H1 (cell line): ENCODE measurements around the gene RETSAT. TPM values are rescaled to one million over a fixed set of nuclear protein-coding genes. Genes with fewer than 3 reads are reported as not detected.

Experiments used
- CTCF ChIA-PET: fragments of 300-600 bp; sonication (Branson Sonifier 250); formaldehyde crosslinking; loops from one replicate; lab custom pipeline; 2021; ENCODE audit not compliant: partially characterized antibody; lab: Charles Lee
- POLR2A ChIA-PET: fragments of 300-600 bp; sonication (Branson Sonifier 250); formaldehyde crosslinking; loops from one replicate; lab custom pipeline; 2021; ENCODE audit warnings: inconsistent platforms; ENCODE audit not compliant: partially characterized antibody; lab: Charles Lee
- DNase-seq, 2 experiments: peaks; one replicate each; pipeline versions ENCODE4 v3.0.0 to v3.0.0-alpha.2; 2010 to 2022; ENCODE audit warnings: low spot score in 2 of 2, low read depth in 1 of 2, mixed read lengths in 1 of 2
- FAIRE-seq: peaks from 2 replicates; lab custom pipeline; 2011; peaks lifted over from hg19 to GRCh38; lab: Jason Lieb, UNC
- H2AFZ ChIP-seq: 2 replicates; pipeline ENCODE4 v1.8.1; 2012; ENCODE audit warnings: low read length, inconsistent platforms
- H2AK5ac ChIP-seq: 2 replicates; pipeline ENCODE4 v1.6.1; 2013; ENCODE audit warnings: low read depth, low read length
- H2BK120ac ChIP-seq: replicated peaks from 2 replicates; pipeline ENCODE3; 2013; ENCODE audit warnings: low read depth, low read length, inconsistent platforms
- H2BK12ac ChIP-seq: 2 replicates; pipeline ENCODE4 v1.6.1; 2013; ENCODE audit warnings: low read depth, low read length
- H2BK15ac ChIP-seq: 2 replicates; pipeline ENCODE4 v1.6.1; 2013; ENCODE audit warnings: low read length
- H2BK20ac ChIP-seq: 2 replicates; pipeline ENCODE4 v1.6.1; 2013; ENCODE audit warnings: low read length
- H2BK5ac ChIP-seq: 2 replicates; pipeline ENCODE4 v1.6.1; 2013; ENCODE audit warnings: low read depth, low read length
- H3K14ac ChIP-seq: 2 replicates; pipeline ENCODE4 v1.6.1; 2013; ENCODE audit warnings: inconsistent platforms; ENCODE audit not compliant: insufficient read length
- H3K18ac ChIP-seq: 2 replicates; pipeline ENCODE4 v1.6.1; 2013; ENCODE audit warnings: low read length; ENCODE audit errors: extremely low read depth
- H3K23ac ChIP-seq: 2 replicates; pipeline ENCODE4 v1.6.1; 2013; ENCODE audit warnings: inconsistent platforms; ENCODE audit not compliant: insufficient read length
- H3K23me2 ChIP-seq: 2 replicates; pipeline ENCODE4 v1.6.1; 2013; ENCODE audit warnings: low read depth, low read length
- H3K27ac ChIP-seq: 2 replicates; pipeline ENCODE4 v1.6.1; 2011; ENCODE audit warnings: low read depth, low read length, inconsistent platforms
- H3K27me3 ChIP-seq, 4 experiments: replicated peaks in 1 of 4; 1 replicate in 1 of 4; 2 replicates in 3 of 4; pipeline versions ENCODE4 v1.6.1 to v1.8.1; 2011 to 2013; ENCODE audit warnings: low read length in 3 of 4, mild to moderate bottlenecking in 3 of 4, inconsistent platforms in 2 of 4, mixed read lengths in 2 of 4, moderate library complexity in 1 of 4; ENCODE audit not compliant: control insufficient read depth in 3 of 4, insufficient read depth in 3 of 4; ENCODE audit errors: extremely low read depth in 1 of 4
- H3K36me3 ChIP-seq, 4 experiments: 2 replicates each; pipeline versions ENCODE4 v1.6.1 to v1.8.1; 2011 to 2013; ENCODE audit warnings: mild to moderate bottlenecking in 4 of 4, low read length in 3 of 4, moderate library complexity in 2 of 4, control low read depth in 1 of 4, inconsistent platforms in 1 of 4; ENCODE audit not compliant: insufficient read depth in 4 of 4, control insufficient read depth in 2 of 4
- H3K4ac ChIP-seq: replicated peaks from 2 replicates; pipeline ENCODE3; 2013; ENCODE audit warnings: low read length, low read depth, mixed read lengths, inconsistent platforms; ENCODE audit not compliant: insufficient read length
- H3K4me1 ChIP-seq, 4 experiments: replicated peaks in 1 of 4; 1 replicate in 1 of 4; 2 replicates in 3 of 4; pipeline versions ENCODE4 v1.6.1 to v1.8.1; 2011 to 2013; ENCODE audit warnings: low read length in 3 of 4, inconsistent platforms in 2 of 4, mixed read lengths in 1 of 4; ENCODE audit not compliant: insufficient read depth in 4 of 4, control insufficient read depth in 3 of 4
- H3K4me2 ChIP-seq, 2 experiments: 2 replicates each; pipeline versions ENCODE4 v1.6.1 to v1.8.1; 2011 to 2013; ENCODE audit warnings: low read depth in 2 of 2, low read length in 2 of 2, control low read depth in 1 of 2, inconsistent platforms in 1 of 2, mild to moderate bottlenecking in 1 of 2; ENCODE audit not compliant: insufficient read depth in 1 of 2
- H3K4me3 ChIP-seq, 4 experiments: fragments of 200-600, 300-600 bp in 1 of 4; sonication (generic), shearing (Covaris generic), sonication (Bioruptor Twin) in 1 of 4; 2 replicates each; pipeline versions ENCODE4 v1.5.1 to v1.8.1; 2011 to 2016; ENCODE audit warnings: low read length in 4 of 4, low read depth in 3 of 4, control low read depth in 2 of 4, inconsistent platforms in 2 of 4, mild to moderate bottlenecking in 2 of 4, mixed read lengths in 1 of 4, moderate library complexity in 1 of 4; ENCODE audit not compliant: insufficient read depth in 2 of 4; ENCODE audit errors: extremely low read depth in 1 of 4
- H3K56ac ChIP-seq: replicated peaks from 2 replicates; pipeline ENCODE3; 2013; ENCODE audit warnings: low read depth, mild to moderate bottlenecking, mixed read lengths, low read length, inconsistent platforms; ENCODE audit not compliant: insufficient read length
- H3K79me1 ChIP-seq: 2 replicates; pipeline ENCODE4 v1.6.1; 2013; ENCODE audit warnings: low read depth, low read length, control low read depth
- H3K79me2 ChIP-seq, 2 experiments: 2 replicates each; pipeline versions ENCODE4 v1.6.1 to v1.8.1; 2012 to 2013; ENCODE audit warnings: low read length in 2 of 2, mild to moderate bottlenecking in 2 of 2, inconsistent platforms in 1 of 2; ENCODE audit not compliant: insufficient read depth in 2 of 2, control insufficient read depth in 1 of 2
- H3K9ac ChIP-seq, 4 experiments: replicated peaks in 1 of 4; 1 replicate in 1 of 4; 2 replicates in 3 of 4; pipeline versions ENCODE4 v1.6.1 to v1.8.1; 2011 to 2013; ENCODE audit warnings: low read depth in 3 of 4, low read length in 3 of 4, control low read depth in 2 of 4, mild to moderate bottlenecking in 2 of 4, moderate library complexity in 2 of 4, inconsistent platforms in 1 of 4; ENCODE audit errors: extremely low read depth in 1 of 4
- H3K9me3 ChIP-seq, 2 experiments: 2 replicates each; pipeline versions ENCODE4 v1.6.1 to v1.8.1; 2012 to 2013; ENCODE audit warnings: mild to moderate bottlenecking in 2 of 2, moderate library complexity in 2 of 2, control low read depth in 1 of 2, inconsistent platforms in 1 of 2, low read depth in 1 of 2, low read length in 1 of 2, mixed read lengths in 1 of 2; ENCODE audit not compliant: insufficient read depth in 2 of 2
- H4K20me1 ChIP-seq, 2 experiments: replicated peaks in 1 of 2; 2 replicates each; pipeline versions ENCODE3 to v1.8.1; 2011 to 2013; ENCODE audit warnings: inconsistent platforms in 2 of 2, low read length in 2 of 2, mild to moderate bottlenecking in 1 of 2; ENCODE audit not compliant: insufficient read depth in 2 of 2, control insufficient read depth in 1 of 2
- H4K5ac ChIP-seq: 2 replicates; pipeline ENCODE4 v1.6.1; 2013; ENCODE audit warnings: low read length, low read depth, mixed read lengths, inconsistent platforms; ENCODE audit not compliant: insufficient read length
- H4K8ac ChIP-seq: 2 replicates; pipeline ENCODE4 v1.8.0; 2013; ENCODE audit warnings: mild to moderate bottlenecking, moderate library complexity, low read length, inconsistent platforms; ENCODE audit not compliant: insufficient read depth; ENCODE audit errors: extremely low read depth
- H4K91ac ChIP-seq: replicated peaks from 2 replicates; pipeline ENCODE3; 2013; ENCODE audit warnings: low read length, mixed read lengths, inconsistent platforms; ENCODE audit not compliant: insufficient read length
- CHD2 ChIP-seq: IDR thresholded peaks from 2 replicates; pipeline ENCODE4 v1.6.1; 2012; ENCODE audit warnings: low read length, improper control_type of control experiment
- EP300 ChIP-seq, 2 experiments: IDR thresholded peaks; 1 replicate in 1 of 2; 2 replicates in 1 of 2; pipeline ENCODE4 v1.6.1; 2011 to 2012; ENCODE audit warnings: low read depth in 2 of 2, low read length in 2 of 2, mild to moderate bottlenecking in 2 of 2, borderline replicate concordance in 1 of 2, inconsistent platforms in 1 of 2, moderate library complexity in 1 of 2
- EZH2 ChIP-seq: fragments of 200-600 bp; sonication (generic); IDR thresholded peaks from 2 replicates; pipeline ENCODE4 v1.7.1; 2012; ENCODE audit warnings: low read depth, mild to moderate bottlenecking, moderate library complexity, low read length, inconsistent platforms; ENCODE audit not compliant: severe bottlenecking
- MAFK ChIP-seq: IDR thresholded peaks from 2 replicates; pipeline ENCODE4 v1.6.1; 2012; ENCODE audit warnings: low read depth, mild to moderate bottlenecking, improper control_type of control experiment, low read length
- MAX ChIP-seq: IDR thresholded peaks from 2 replicates; pipeline ENCODE4 v1.6.1; 2012; ENCODE audit warnings: inconsistent platforms
- SAP30 ChIP-seq: fragments of 300-600 bp; sonication (generic); IDR thresholded peaks from 2 replicates; pipeline ENCODE4 v1.7.1; 2012; ENCODE audit warnings: low read length, moderate library complexity, mild to moderate bottlenecking, inconsistent platforms; ENCODE audit not compliant: insufficient read depth, insufficient replicate concordance
- WGBS, 2 experiments: shearing (Covaris generic) in 1 of 2; methylation state at CpG; one replicate each; pipeline versions ENCODE4 v1.1.6 to v1.1.7; 2013 to 2015; ENCODE audit warnings: low lambda C conversion rate in 2 of 2, mixed read lengths in 2 of 2, inconsistent platforms in 1 of 2, low coverage in 1 of 2, missing lambda C conversion rate in 1 of 2; ENCODE audit not compliant: insufficient replicate concordance in 2 of 2, insufficient coverage in 1 of 2, insufficient read length in 1 of 2; ENCODE audit errors: extremely low coverage in 1 of 2, missing lambda C conversion rate in 1 of 2; 5-methylcytosine and 5-hydroxymethylcytosine counted together
- polyA plus RNA-seq, 7 experiments: library from polyadenylated mRNA; depleted of rRNA in 3 of 7; stranded (reverse) in 5 of 7; unstranded in 2 of 7; fragments of >200 nt in 5 of 7; fragments of 200-250 nt in 2 of 7; gene quantifications; 1 replicate in 5 of 7; 2 replicates in 1 of 7; 4 replicates in 1 of 7; pipeline versions ENCODE4 v1.2.1 to v1.2.3, GENCODE V29; 2011 to 2013; ENCODE audit warnings: missing spikeins in 2 of 7, mixed read lengths in 2 of 7
- total RNA-seq: library from RNA; stranded (reverse); fragmentation: NEBNext Ultra II Directional; extraction: Animal tissue kit (Norgen Biotek cat#: 25700); gene quantifications from 2 replicates; pipeline ENCODE4 v1.2.1, GENCODE V29; 2021

Gene RETSAT
- total and polyA plus RNA-seq, 2 of the 8 experiments (the other 6 are each of a cell fraction or from before 2014, with no cell fraction given) = 15.8 to 16.7 TPM

GRCh38 chr2:85330839-85331636 is 23.3 kb downstream of the RETSAT start:
- no peak overlapping the region for H3K4ac ChIP-seq
- no peak overlapping the region for H3K14ac ChIP-seq
- H4K91ac ChIP-seq = no peak overlapping the region
- H2AK5ac ChIP-seq = no peak overlapping the region
- H3K56ac ChIP-seq = no peak overlapping the region
- TF ChIP-seq EP300 (IDR thresholded peaks at IDR 0.05; ENCODE audit: borderline replicate concordance in 1 of 2, low read depth in 2 of 2, low read length in 2 of 2) (no peak), MAX (no peak), MAFK (no peak), CHD2 (no peak), SAP30 (no peak), EZH2 (no peak)
- no peak overlapping the region for H2BK12ac ChIP-seq
- 83% methylated on average over 13 of the region's 13 CpGs; no CpG with 5 or more reads in 1 of the 2 experiments for WGBS, 2 experiments
- POLR2A ChIA-PET = interaction anchor here (1.7 to 3.5 kb wide), 2 partner anchors 10 to 210 kb away, joined by 6 to 23 read pairs; partner anchors contain the start of gene MAT2A
- H2BK120ac ChIP-seq = no peak overlapping the region
- DNase-seq (no peak), FAIRE-seq (no peak)
- no peaks in the 10 kb centered on the region; a peak in 1 of 7 replicates for H3K27me3 ChIP-seq
- peaks cover 0 to 3% (median 0%) of the 10 kb centered on the region in 4 experiments; a peak in 1 of 8 replicates for H3K36me3 ChIP-seq
- no peak overlapping the region for H3K18ac ChIP-seq
- H3K4me2 ChIP-seq = no peak overlapping the region
- no peak overlapping the region; the same call in 1 of the 2 replicates for H2BK15ac ChIP-seq
- CTCF ChIA-PET = interaction anchor here (1.3 to 1.8 kb wide), 3 partner anchors 9 to 226 kb away, joined by 3 to 4 read pairs (median 4); no protein-coding TSS in a partner anchor
- peaks cover 7 to 14% of the 10 kb centered on the region in 2 experiments for H3K79me2 ChIP-seq
- H3K23me2 ChIP-seq = peaks cover 15% of the 10 kb centered on the region
- no peak overlapping the region for H2BK5ac ChIP-seq
- no peak overlapping the region for H3K4me3 ChIP-seq
- H3K23ac ChIP-seq = no peak overlapping the region
- H2BK20ac ChIP-seq = no peak overlapping the region
- H3K27ac ChIP-seq = no peak overlapping the region
- no peaks in the 10 kb centered on the region; a peak in 1 of 4 replicates for H3K9me3 ChIP-seq
- peaks cover 0 to 11% (median 6%) of the 10 kb centered on the region in 4 experiments; a peak in 6 of 7 replicates for H3K4me1 ChIP-seq
- no peak overlapping the region for H2AFZ ChIP-seq
- no peak overlapping the region for H4K5ac ChIP-seq
- no peak overlapping the region for H3K9ac ChIP-seq
- H4K20me1 ChIP-seq = peaks cover 0 to 3% of the 10 kb centered on the region in 2 experiments
- H4K8ac ChIP-seq = no peak overlapping the region
- peaks cover 6% of the 10 kb centered on the region for H3K79me1 ChIP-seq
